ENCODE data around the gene PPT1.

Gene PPT1

DNA sequence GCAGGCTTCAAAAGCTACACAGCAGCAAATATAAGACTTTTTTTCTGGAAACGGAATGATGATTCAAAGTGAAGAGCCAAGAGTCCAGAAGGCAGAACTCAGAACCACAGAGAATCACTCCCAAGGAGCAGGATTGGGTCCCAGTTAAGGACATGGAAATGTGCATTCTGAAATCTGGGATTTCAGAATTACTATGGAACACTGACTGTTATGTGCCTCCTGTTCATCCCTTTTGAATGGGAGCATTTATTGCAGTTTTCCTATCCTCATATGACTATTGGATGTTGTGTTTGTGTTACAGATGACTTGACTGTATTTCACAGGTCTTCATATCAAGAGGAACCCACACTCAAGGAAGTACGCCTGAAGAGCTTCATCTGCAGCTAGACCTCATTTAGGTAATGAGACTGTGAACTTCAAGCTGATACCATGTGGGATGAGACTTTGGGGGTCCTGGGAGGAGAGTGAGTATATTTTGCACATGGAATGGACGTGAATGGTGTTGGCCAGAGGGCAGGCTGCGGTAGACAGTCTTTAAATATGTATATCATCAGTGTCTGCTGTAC lies 73.6 kb downstream of the PPT1 start:
- DNase-seq: no peak
